ENCODE results near the gene SAXO1.
"Not testable (repeated sequence)": the region's sequence is repeated elsewhere in the genome, so short reads cannot be mapped to it uniquely, and the experiment has no call there.

SAXO1 gene

DNA sequence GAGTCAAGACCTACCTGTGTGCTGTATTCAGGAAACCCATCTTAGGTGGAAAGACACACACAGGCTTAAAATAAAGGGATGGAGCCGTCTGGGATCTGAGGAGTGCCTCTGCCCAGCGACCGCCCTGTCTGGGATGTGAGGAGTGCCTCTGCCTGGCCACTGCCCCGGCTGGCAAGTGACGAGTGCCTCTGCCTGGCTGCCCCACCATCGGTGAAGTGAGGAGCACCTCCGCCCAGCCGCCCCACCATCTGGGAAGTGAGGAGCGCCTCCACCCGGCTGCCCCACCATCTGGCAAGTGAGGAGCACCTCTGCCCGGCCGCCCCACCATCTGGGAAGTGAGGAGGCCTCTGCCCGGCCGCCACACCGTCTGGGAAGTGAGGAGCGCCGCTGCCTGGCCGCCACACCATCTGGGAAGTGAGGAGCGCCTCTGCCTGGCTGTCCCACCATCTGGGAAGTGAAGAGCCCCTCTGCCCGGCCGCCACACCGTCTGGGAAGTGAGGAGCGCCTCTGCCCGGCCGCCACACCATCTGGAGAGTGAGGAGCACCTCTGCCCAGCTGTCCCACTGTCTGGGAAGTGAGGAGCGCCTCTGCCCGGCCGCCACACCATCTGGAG is 33.7 kb downstream of the SAXO1 start:
- DNase-seq (ENCODE audit: low spot score) = no peak

DNA sequence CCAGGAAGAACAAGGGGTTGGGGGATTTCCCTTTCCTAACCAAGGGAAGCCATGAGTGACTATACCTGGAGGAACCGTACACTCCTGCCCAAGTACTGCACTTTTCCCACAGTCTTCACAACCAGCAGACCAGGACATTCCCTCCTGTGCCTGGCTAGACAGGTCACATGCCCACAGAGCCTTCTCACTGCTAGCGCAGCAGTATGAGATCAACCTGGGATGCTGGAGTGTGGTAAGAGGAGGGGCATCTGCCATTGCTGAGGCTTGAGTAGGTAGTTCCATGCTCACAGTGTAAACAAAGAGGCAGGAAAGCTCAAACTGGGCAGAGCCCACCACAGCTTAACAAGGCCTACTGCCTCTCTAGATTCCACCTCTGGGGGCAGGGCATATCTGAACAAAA is 35.9 kb downstream of the SAXO1 start:
- DNase-seq (ENCODE audit: low spot score) = no peak

DNA sequence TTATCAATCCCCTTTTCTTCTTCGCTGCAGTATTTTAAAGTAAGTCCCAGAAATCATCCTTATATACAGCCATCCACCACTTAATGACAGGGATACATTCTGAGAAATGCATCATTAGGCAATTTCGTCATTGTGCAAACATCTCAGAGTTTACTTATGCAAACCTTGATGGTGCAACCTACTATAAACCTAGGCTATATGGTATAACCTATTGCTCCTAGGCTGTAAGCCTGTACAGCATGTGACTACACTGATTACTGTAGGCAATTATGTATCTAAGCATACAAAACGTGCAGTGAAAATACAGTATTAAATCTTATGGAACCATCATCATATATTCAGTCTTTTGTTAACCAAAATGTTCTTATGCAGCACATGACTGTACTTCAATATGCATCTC is 36.8 kb downstream of the SAXO1 start:
- no peak for DNase-seq (ENCODE audit: low spot score)

DNA sequence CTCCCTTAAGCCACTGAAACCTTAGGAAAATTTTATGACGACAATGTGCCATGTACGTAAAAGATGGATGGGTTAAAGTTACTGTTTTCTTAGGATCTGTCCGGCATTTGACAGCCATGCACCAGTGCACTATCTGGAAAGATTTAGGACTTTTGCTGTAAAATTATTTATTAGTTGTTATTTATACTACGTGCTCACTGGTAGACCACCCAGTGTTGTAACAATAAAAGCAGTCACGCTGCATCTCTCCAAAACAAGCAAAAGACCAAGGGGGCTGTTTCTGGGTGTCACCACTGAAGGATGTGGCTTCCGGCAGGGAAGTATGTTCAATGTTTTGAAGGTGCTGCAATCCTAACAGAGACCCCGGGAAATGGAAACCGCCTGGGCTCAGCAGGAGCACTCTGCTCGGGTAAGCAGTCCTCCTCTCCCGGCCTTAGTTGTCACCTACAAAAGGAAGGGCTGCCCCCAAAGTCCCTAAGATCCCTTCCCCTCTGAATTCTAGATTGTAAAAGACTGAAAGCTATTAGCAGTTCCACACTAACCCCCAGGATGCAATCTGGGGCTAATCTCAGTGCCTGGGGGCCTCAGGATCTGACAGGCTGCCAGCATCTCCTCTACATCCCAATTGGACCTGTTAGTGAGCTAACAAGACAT is 38.6 kb downstream of the SAXO1 start:
- no peak for DNase-seq (ENCODE audit: low spot score)

DNA sequence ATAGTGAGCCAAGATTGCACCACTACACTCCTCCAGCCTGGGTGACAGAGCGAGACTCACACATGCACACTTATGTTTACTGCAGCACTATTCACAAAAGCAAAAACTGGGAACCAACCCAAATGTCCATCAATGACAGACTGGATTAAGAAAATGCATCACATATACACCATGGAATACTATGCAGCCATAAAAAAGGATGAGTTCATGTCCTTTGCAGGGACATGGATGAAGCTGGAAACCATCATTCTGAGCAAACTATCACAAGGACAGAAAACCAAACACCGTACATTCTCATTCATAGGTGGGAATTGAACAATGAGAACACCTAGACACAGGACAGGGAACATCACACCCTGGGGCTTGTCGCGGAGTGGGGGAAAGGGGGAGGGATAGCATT is 41.8 kb downstream of the SAXO1 start:
- not testable (repeated sequence) for DNase-seq (ENCODE audit: low spot score)

DNA sequence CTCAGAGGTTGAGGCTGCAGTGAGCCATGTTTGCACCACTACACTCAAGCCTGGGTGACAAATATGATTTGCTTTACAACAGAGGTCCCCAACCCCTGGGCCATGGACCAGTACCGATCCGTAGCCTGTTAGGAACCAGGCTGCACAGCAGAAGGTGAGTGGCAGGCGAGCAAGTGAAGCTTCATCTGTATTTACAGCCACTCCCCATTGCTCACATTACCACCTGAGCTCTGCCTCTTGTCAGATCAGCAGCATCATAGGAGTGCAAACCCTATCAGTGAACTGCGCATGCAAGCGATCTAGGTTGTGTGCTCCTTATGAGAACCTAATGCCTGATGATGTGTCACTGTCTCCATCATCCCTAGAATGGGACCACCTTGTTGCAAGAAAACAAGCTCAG is 42.5 kb downstream of the SAXO1 start:
- DNase-seq (ENCODE audit: low spot score) = no peak

DNA sequence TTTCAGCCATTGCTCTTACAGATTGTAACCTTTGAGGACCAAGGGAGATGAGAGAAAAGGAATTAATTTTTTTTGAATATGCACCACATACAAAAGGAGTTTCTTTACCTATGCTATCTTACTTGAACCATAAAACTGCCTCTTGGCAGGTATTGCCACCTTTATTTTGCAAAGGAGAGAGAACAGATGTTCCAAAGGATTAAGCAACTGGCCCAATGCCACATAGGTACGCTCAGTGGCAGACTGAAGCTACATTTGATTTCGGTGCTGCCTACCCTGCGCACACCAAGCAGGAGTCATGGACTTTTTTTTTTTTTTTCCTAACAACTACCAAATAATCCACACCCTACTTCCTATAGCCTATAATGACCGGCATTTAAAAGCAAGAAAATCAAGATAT is 43.1 kb downstream of the SAXO1 start:
- DNase-seq (ENCODE audit: low spot score) = no peak

DNA sequence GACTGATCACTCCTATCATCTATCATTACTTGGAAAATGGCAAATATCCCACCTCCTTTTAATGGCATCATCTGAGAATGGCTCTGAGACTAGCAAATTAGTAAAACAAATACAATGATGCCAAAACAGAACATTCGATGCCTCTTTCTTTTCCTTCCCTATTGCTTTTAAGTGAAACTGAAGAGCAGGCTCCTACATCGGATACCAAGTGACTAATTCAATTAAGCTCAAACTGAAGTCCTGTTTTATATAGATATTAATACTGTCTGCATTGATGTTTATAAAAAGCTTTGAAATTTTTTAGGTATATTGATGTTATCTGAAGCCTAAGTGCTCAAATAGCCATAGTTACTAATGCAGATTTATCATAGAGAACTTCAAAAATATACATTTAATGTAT is 43.9 kb downstream of the SAXO1 start:
- DNase-seq (ENCODE audit: low spot score) = no peak

DNA sequence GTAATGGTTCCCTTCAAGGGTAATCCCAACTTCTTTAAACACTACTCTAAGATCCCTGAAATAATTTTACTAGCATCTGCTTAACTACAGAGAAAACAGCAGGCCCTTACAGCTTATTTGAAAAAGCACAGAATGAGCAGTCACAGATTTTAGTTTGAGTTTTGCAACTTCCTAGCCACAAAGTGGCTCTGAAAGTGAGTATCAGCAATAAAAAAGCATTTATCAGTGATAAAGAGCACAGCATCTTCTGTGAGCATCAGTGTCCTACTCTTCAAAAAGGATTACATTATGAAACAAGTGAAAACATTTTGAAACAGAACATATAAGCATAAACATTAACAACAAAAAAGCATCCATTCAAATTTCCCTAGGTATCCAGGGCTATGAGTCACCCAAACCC is 45.0 kb downstream of the SAXO1 start:
- DNase-seq (ENCODE audit: low spot score) = no peak

DNA sequence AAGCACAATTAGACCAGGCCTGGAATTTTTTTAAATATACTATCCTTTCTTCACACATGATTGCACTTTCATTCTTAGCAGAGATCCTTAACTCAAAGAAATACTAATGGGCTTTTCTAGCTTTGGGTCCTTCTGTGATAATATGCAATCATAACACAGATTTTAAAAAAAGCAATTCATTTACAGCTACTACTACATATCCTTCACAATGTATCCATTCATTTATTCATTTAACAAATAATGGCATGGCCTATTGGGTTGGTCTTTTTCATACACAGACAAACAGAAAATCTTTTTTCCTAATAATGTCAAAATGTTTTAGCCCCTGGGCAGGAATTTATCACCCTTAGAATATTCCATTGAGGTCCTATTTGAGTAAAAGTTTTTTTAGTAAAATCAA is 47.0 kb downstream of the SAXO1 start:
- no peak for DNase-seq (ENCODE audit: low spot score)

DNA sequence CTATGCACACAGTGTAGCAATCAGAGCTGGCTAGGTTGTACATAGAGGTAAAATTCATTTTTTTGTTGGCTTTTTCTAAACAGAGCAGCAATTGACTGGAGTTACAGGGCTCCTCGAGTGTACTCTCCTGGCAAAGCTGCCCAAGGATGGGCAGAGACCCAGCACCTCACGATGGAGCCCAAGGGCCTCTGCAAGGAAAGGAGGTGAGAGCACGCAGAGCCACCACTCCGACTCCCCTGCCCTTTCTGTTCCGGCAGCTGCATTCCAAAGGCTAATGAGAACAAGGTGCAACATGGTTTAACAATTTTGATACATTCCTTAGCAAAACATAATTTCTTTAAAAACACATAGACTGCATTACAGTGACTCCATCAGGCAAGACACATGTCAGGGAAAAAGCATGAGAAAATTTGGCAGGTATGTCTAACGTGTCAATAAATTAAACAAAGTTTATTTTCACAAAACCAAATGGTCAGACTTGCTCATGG is 47.5 kb downstream of the SAXO1 start:
- DNase-seq (ENCODE audit: low spot score) = no peak

DNA sequence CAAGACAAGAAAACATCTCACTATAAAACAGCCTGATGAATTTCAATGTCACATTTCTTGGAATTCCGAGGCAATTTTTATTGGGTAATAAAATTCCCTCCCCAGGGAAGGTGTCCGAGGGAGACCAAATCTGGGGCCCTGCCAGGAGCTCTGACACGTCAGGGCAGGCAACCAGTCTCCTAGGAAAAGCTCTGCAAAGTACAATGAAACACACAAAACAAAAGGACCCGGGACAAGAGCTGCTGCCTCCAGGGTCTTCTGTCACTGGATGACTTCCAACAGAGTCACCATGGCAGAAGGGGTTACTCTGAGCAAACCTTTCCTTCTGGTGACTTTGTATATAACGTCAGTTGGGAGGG is 50.8 kb downstream of the SAXO1 start:
- DNase-seq (ENCODE audit: low spot score) = no peak

DNA sequence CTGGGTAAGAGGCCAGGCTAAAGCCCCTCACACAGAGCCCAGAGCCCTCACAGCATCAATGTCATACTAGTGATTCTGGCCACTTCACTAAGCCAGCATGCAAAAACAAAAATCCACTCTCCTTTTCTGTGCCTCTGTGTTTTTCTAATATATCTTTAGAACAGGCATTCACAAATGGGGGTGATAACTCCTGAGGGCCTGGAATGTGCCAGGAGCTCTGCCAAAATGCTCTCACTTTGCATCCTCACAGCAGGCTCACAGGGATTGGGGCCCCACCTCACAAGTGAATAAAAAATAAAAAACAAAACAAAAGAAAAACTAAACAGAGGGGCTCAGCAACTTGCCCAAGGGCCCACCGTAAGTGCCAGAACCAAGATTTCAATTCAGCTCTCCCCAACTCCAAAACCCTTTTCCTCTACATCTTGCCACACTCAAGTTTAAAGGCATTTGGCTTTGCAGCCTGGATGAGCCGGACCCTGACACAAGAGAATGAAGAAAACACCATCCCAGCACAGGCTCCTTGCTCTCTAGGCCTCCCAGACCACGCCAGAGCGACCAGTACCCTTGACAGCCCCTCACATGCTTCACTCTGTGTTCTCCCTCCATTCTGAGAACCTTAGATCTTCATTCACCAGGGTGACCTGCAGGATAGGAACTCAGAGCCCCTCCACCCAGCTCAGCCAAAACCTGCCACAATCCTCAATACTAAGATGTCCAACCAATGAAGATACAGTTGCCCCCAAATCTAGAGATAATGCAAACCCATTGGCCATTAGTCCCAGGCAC is 51.3 kb downstream of the SAXO1 start:
- DNase-seq (ENCODE audit: low spot score) = no peak

DNA sequence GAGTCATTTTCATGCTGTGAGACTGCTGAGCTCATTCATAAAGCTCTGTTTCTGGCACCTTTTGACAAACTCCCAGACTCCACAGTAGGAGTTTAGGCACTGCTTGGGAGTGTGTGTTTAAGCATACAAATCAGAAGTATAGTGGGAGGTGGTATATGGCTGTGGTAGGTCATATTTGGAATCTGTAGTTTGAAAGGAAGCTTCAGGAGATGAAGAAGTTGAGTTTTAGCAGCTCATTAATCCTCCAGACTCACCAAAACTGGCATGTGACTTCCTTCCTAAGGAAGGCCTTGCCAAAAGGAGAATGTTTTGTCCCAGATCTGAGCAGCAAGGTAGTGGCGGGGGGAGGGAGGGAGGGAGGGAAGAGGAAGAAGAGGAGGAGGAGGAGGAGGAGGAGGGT is 52.8 kb downstream of the SAXO1 start:
- no peak for DNase-seq (ENCODE audit: low spot score)

DNA sequence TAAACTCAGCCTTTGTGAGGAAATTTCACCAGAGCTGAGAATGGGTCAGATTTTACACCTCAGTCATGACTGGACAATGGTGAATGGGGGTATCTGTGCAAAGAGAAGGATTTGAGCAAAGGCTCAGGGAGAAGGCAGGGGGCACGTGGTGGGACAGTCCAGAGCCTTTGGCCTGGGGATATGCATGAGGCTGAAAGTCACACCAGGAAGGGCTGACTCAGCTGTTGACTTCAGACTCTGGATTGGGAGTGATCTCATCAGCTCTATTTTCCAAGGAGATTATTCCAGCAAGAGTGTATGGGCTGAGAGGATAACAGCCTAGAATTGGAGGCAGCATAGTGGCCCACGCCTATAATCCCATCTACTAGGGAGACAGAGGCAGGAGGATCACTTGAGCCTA is 53.6 kb downstream of the SAXO1 start:
- DNase-seq (ENCODE audit: low spot score) = no peak

DNA sequence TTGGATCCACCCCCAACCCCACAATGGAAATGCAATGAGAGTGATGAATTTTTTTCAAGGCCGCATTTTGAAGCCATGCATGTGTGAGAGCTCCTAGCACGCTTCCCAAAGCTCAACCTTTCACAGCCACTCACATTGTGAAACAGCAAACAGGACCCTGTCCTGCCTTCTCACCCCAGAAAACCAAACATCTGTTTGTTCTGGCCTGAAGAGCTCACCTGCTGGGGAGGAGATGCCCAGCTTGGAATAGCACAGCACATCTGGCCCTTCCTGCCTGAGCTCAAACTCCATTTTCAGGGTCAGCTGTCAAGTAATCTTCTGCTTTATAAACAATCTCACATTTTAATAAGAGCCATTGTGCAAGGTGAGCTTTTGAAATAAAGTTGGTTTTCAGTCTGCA is 54.8 kb downstream of the SAXO1 start:
- no peak for DNase-seq (ENCODE audit: low spot score)

DNA sequence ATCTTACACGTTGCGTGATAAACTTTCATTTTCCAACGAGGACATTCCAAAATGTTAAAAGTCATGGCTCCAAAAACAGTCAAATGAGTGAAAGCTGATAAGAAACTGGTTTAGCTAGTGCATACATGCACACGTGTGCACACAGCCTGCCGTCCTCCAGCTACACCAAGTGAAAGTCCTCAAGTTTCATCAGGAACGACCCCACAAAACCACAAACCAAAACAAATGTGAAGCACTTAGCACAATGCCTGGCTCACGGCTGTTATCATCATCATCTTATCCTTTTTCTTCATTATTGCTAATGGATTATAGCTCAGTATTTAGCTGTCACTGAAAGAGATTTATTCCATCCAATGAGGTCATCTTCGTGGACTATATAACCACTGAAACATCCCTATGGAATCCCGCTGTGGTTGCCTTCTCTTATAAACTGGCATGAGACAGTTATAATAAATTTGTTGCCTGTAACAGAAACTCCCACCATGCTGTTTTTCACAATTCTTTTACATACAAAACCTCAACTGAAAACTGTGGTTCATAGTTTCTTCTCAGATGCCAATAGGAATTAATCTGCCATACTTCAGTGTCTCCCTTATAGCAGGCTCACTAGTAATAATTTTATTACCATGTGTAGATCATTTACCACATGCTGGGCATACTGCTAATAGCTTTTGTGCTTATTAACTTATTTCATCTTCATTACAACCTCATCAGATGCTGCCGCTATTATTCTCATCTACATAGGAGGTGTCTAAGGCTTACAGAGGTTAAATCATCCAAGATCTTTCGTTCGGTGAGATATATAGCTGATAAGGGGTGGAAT is 56.1 kb downstream of the SAXO1 start:
- no peak for DNase-seq (ENCODE audit: low spot score)

DNA sequence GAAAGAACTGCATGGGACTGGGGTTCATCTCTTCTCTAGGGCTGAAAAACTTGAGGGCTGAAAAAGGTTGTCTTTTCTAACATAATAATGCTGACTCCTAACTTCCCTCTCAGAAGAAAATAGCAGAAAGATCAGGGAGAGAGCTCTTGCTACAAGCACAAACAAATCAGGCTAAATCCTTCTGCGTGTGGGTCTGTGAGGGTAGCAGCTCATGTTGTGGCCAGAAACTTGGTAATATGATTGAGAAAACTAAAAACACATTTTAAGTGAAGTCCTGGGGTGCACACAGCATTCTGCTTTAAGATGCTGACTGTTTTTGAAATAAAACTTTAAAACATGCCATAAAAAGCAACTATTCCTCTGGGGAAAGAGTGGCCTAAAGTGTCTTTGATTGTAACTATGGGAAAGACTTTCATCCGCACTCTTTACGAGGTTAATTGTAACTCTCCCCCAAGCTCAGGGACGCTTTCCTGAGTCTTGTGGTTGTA is 56.7 kb downstream of the SAXO1 start:
- no peak for DNase-seq (ENCODE audit: low spot score)

DNA sequence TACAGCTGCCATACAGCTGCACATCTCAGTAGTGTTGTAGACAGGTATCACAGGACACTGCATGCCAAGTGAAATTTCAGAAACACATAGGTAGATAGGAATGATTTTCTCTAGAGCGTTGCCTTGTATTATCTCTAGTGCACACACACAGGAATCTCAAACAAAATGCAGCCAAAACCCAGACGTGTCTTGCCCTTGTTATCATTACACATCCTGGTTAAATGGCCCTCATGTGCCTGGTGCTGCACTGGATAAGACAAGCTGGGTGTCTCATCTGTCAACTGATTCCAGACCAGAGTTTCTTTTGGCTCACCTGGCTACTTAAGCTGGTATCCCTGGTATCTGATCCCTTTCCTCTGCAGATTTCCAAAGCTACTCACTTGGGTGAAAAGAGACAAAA is 59.7 kb downstream of the SAXO1 start:
- DNase-seq (ENCODE audit: low spot score) = no peak

DNA sequence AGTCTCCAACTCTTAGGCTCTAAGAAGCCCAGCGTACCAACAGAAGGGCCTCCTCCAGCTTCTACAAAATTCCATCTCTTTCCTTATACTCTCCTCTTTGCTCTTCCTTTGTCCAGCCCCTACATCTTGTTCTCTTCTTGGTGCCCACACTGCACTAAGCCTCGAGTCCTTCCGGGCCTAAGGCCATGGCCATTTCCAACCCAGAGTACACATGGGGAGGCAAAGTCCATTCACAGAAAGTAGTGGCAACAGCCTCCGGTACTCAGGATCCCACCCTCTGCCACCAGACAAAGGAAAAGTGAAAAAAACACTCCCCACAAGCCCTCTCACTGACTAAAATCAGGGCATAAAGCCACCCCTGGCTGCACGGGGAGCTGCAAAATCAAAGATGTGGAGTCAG is 60.3 kb downstream of the SAXO1 start:
- no peak for DNase-seq (ENCODE audit: low spot score)

DNA sequence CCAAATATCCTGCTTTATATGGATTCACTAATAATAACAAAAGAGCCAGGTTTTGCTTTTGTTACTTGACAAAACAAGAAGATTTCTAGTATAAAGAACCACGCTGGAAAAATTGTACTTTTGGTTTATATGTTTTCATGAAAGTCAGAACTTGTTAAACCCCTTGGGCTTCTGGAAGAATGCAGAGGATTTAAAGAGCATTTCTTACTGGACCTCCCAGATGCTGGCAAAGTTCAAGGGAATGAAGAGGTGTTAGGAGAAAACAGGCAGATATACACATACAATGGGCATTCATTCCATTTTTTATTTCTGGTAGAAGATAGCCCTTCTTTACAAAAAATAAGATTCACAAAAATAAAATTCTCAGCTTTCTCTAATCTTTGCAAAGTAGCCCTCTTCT is 61.1 kb downstream of the SAXO1 start:
- DNase-seq (ENCODE audit: low spot score) = no peak

DNA sequence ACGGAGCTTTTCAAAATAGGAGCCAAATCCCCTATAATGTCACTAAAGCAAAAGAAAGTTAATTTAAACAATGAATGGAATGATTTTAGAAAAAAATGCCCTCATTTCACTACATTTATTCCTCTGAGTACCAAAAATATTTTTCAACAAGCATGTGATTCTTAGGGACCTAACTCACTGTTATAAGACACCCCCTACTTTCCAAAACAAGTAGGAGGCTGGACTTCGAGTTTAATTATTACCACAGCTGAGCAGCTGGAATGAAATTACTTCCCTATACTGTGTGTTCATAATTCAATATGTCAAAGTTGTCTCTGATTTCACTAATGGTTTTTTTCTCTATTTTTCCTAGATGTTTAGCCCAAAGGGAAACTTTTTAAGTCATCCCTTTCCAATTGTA is 61.6 kb downstream of the SAXO1 start:
- DNase-seq (ENCODE audit: low spot score) = no peak

Data from hematopoietic multipotent progenitor cell treated with erythropoietin and hydrocortisone succinate and interleukin-3 and kit ligand, for 15 days (in vitro differentiated cells).